HG02763 (cell line): ENCODE data around the gene SH3BP5L.

Experiments
- ATAC-seq: cut with Tn5 transposase; IDR thresholded peaks from one replicate; pipeline ENCODE4 v1.9.1; 2021; ENCODE audit warnings: mild to moderate bottlenecking, moderate library complexity; ENCODE audit not compliant: unreplicated experiment

The SH3BP5L gene

DNA sequence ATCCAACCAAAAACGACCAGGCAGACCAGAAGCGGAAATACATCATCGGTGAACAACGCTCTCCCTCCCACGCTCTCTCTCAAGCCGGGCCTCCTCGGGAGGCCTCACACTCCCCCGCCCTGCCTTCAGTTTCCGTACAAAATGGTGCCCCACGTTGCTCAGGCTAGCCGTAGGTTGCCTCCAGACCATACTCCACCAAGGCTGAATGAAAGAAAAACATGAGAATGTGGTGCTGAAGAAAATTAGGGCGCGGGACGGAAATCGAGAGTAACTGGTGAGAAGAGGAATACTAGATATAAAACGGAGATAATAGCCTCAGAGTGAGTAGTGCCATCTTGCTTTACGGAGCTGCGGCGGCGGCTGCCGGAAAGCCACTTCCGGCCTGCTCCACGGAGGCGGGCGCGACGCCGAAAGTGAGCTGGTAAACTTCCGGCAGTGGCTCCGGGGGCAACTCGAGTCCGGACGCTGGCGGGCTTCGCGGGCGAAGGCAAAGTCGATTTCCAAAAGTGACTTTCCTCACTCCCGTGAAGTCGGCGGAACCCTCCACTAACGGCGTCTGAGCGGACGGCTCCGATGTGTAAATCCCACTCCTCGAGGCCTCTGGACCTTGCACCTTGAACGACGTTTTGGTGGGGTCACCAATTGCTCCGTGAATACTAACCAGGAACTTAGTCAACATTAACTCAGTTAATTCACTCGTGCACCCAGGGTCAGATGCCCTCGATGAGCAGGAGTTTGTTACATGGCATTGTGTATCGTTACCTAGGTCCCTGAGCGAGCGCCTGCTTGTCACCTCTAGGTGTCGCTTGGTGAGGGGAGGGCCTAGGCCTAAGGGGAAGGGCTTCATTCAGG, at the start of gene SH3BP5L:
Gene SH3BP5L (minus strand): TSS at position 7 of the 852 bp plus-strand sequence. CDS start 980 bp downstream, outside the sequence.
- ATAC-seq = peak; percentile 90

DNA sequence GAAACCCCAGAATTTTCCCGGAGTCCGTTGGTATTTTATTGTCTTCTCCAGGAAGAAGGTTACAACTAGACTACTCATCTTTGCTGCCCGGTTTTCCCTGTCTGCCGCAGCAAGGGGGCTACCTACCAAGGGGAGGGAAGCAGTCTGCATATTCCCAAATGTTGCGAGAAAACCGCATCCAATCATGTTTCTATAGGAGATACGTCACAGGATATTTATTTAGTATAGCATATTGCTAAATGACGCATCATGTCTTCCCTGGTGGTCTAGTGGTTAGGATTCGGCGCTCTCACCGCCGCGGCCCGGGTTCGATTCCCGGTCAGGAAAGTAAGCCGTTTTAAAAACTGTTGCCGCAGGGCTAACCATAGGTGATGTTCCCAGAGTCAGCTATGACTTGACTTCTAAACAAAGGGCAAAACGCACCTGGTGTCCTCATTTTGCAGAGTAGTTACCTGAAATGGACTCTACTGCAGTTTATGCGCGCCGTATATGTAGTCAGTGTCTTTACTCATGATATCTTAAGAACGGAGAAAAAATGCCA, 48.3 kb upstream of the SH3BP5L start:
- ATAC-seq = peak; percentile 58

DNA sequence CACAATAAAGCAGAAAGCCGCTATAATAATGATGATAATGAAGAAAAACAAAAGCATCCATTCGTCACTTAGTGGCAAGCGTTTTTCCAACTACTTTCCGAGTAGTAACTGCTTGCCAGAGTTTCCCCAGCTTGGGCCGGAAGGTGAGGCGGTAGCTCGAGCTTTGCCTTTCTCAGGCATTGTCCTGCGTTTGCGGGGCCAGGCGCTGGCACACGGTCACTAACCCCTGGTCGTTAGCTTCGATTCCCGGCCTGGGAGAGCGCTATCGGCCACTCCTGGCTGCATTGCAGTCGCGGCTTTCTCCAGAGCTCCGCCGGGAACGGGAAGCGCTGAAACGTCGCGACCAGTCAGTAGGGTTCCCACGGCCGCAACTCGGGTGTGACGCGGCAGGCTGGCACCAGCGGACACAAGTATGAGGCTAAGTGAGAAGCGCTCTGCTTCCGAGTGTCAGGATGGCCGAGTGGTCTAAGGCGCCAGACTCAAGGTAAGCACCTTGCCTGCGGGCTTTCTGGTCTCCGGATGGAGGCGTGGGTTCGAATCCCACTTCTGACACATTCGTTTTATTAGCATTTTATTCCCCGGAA, 47.8 kb upstream of the SH3BP5L start:
- ATAC-seq = peak; percentile 82

DNA sequence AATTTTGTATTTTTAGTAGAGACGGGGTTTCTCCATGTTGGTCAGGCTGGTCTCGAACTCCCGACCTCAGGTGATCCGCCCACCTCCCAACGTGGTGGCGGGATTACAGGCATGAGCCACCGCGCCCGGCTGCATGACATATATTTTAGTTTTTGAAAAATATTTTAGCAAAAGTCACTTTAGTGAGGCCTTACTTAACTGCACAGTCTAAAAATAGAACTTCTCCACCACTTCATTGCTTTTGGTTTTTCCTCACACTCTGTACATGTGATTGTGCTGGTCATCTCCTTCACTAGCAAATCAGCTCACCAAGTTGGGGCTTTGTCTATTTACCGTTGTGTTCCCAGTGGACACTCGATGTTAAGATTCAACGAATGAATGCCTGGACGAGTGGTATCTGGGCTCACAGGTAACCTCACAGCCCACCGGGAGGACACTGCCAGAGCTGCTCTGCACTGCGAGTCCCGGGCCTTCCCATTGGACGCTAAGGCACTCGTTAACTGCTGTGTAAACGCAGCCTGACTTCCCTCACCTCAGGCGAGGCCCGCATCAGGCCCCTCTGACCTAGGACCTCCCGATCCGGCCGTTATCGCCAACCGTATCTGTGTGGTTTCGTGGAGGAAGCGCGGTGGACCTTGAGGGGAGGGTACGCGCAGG, 47.2 kb upstream of the SH3BP5L start:
- ATAC-seq = peak; percentile 41

DNA sequence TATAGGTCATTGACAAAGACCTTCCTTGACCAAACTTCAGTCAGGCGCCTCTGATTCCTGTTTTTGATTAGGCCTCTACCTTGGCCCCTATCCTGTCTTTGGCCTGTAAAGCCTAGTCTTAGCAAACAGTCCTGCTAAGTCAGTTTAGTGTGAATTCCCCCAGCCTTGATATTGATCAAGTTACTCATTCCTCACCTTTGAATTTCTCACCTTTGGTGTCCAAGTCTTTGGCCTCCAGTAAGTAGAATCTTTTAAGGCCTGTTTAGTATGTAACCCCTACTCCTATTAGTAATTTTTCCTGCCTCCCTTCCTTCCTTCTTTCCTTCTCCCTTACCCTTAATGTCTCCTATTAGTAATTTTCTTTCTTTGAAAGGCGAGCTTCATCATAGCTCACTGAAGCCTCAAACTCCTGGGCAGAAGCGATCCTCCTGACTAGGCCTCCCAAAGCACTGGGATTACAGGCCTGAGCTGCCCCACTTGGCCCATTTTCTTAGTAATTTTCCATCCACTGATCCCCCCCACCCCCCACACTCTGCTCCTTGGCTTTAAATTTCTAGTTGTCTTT, 46.2 kb upstream of the SH3BP5L start:
- ATAC-seq = no peak

DNA sequence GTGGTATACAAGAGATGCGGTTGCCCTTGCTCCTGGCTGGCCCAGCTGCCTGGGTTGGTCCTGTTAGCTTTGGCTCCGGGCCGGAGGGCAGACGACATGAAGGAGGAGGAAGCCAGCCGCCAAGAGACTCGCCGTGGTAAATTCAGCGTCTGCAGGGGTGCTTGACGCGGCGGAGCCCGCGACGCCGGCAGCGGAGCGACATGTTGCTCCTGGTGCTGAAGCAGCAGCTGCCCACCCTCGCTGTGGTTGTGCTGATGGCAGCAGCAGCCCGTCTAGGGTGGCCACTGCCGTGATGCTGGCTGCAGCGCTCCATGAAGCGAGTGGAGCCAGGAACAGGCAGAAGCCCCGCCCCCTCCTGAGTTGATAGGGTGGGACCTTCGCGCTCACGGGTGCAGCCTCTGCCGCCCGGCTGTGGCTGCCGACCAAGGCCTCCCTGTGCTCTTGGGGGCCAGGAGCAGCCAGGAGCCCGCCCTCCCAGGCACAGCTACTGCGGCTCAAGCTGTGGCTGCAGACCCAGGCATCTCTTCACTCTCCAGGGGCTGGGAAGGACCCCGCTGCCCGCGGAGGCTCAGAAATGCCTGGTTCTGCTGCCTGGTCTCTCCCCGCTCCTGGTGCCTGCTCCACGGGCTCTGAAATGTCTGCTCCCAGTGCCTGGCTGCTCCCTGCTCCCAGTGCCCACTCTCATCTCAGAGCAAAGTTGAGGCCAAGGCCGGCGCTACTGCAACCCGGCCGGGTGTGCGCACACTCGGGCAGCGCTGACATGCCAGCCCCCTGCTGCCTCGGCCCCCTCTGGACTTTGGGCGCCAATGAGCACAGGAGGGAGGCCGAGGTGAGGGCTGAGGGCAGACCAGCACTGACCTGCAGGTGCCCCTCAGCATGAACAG, 37.5 kb upstream of the SH3BP5L start:
- peak; percentile 66 for ATAC-seq

DNA sequence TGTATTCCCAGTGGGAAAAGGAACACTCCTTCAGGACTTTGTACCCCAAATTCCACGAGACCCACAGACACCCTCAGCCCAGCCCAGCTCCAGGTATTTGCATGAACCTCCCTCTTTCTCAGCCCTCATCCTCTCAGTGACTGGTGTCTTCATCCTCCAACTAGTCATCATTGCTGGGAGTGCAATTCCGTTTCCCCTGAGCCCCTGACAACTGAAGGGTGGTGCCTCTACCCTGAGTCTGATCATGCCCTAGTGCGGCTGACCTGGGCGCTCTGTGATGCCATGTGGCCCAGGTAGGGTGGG, 36.9 kb upstream of the SH3BP5L start:
- ATAC-seq = peak; percentile 0

DNA sequence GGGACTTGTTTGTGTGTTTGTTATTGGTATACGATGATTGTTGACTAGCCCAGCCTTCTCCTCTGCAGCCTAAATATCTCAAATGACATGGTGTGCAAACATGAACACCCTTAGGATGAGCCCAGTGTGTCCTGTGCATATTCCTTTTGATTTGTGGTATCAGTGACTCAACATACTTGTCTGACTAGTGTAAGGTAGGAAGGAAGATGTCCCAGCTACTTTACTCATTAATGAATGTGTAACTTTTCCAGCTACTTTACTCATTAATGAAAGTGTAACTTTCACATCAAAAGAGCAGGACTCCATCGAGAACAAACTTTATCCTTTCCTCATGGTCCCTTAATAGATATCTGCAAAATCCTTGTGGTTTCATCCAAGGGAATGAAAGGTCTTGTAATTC, 35.9 kb upstream of the SH3BP5L start:
- ATAC-seq = no peak

DNA sequence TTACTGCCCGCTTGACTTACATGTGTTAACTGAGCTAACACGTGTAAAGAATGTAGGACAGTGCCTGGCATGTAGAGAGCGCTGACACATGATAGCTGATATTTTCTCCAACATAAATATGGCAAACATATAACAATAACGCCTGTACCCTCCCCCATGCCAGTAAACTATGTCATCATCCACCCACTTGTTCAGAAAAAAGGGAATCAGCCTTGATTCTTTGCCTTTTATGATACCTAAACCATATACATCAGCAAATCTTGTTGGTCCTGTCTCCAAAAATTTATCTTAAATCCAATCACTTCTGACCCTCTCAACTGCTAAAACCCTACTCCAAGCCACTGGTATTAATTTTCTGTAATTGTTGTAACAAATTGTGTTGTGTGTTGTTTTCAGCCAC, 34.3 kb upstream of the SH3BP5L start:
- ATAC-seq = no peak

DNA sequence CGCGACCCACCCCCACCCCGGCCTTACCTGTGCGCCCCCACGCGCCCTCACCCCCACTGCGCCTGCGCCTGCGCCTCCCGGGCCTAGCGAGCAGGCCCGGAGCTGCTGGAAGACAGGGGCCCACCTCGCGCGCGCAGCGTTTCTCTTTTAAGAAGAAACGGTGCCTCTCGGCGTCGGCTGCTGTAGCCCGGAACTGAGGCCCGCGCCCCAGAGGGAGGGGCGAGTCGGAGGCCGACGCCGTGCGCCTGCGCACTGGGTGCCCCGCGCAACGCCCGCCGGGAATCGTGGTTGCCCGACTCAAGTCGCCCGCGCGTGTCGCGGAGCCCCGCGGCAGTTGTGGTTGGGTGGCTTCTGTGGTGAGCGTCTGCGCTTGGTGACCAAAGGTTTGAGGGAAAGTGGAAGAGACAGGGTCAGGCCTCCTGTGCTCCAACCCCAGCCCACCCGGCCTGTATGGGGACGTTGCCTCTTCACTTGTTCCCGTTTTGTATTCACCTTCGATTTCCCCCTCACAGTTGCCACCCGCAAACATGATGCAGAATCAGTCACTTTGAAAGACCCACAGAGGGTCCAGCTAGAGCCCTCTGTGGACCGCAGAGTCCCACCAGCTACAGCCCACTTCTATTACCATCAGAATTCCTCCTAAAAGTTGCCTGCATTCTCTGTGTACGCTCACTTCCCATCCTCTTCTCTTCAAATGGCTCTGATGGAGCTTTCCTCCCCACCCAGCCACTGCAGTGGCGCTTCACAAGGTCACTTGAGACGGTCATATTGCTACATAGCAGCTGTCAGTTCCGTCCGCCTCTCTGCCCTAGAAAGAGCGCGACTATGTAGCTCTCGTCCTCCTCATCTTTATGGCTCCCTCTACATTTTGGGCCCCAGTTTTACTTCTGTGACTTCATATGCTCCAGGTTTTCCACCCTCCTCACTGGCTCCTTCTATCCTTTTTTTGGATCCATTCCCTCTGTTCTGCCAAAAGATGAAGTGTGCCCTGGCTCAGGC, 33.5 kb upstream of the SH3BP5L start, which contains the start of gene ZNF692:
Gene ZNF692 (minus strand): TSS at position 195 of the 999 bp plus-strand sequence. CDS start 776 bp downstream, outside the sequence.
- peak; percentile 85 for ATAC-seq

DNA sequence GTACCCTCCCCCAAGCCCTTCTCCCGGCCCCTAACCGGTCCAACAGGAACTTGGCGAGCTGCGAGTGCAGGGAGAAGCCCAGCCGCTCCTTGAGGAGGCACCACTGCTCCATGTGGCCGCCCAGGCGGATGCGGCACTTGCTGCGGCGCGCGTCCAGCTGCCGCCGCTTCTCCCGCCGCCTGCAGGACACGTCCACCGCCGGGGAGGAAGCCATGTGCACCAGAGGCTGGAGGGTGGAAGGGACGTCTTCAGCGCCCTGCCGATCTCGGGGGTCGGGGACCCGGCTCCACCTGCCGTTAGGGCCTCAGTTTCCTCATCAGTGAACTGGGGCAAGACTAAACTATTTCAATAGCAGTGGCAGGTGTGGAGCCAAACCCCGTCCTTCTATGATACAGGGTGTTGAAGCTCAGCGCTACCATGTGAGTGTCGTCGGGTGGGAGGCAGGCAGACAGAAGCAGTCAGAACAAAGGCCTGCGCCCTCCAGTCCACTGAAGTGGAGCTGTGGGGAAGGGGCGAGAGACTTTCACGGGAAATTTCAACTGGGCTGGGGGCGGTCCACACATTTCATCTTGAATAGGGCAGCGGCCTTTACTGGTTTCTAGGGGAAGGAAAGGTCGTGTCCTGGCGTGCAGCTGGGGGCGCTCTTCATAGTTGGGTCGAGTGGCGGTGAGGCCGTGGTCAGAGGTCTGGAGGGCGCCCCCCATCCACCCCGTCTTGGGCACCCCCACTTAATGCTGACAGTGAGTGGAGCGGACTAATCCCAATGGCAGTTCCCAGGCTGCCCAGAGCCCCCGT, 32.6 kb upstream of the SH3BP5L start:
- ATAC-seq = peak; percentile 31

DNA sequence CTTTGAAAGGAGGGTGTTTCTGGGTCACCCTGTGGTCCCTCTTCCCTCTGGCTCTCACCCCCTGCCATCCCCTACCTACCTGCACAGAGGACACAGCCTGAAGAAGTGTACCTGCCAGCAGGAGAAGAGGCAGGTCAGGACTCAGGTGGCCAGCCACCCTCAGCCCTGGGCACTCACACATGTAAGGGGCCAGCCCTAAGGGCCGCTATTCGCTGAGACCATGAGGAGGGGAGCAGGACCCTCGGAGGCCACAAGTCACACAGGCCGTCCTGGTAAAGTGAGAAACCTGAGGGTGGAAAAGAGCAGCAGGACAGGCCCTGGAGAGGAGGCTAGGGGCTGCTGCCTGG, 32.0 kb upstream of the SH3BP5L start:
- no peak for ATAC-seq

DNA sequence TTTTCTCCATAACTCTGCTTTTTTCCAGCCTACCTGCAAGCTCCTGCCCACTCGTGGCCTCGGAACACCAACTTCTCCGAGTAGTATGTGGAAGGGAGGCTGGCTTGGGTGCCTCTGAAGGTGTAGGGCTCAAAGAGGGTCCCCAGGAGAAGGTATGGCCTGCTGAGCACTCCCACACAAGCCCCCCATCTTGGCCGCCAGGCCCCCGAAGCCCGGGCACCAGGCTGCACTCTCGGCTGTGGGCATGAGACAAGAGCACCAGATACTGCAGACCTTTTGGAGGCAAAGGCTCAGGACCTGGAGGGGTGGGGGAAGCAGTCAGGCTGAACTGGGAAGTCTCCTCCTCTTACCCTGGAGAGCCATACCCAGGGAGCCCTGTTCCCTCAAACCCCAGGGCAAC, 31.5 kb upstream of the SH3BP5L start:
- no peak for ATAC-seq

DNA sequence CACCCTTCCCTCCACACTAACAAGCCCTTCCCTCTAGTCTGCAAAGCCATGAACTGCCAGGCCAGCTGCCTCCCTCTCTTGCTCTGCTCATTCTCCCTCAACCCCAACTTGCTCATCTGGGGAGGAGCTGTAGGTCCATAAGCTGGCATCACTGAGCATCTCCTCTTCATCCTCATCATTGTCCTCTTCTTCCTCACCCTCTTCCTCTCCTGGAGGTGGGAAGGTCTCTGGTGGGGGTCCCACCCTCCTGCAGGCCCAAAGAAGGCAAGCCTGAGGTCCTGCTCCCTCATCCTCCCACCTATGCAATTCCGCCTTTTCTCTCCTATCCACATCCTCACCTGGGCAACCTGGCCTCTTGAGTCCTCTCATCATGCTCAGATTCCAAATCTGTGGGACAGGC, 30.5 kb upstream of the SH3BP5L start:
- no peak for ATAC-seq

DNA sequence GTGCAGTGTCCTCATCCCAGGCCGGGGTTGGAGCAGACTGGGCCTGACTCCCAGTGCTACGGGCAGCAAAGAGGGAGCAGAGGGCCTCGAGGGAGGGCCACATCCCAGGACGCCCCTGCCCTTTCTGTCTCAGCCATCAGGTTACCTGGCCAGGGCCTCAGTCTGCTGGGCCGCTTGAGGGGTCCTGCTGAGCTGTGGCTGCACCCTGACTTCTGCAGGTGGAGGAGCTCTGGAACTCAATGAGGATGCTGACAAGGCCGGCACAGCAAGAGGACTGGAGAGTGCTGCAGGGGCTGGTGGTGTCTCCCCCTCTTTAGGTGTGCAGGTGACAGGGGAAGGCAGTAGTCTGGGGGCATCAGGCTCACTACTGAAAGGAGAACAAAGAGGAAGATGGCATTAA, 29.9 kb upstream of the SH3BP5L start:
- ATAC-seq = no peak

DNA sequence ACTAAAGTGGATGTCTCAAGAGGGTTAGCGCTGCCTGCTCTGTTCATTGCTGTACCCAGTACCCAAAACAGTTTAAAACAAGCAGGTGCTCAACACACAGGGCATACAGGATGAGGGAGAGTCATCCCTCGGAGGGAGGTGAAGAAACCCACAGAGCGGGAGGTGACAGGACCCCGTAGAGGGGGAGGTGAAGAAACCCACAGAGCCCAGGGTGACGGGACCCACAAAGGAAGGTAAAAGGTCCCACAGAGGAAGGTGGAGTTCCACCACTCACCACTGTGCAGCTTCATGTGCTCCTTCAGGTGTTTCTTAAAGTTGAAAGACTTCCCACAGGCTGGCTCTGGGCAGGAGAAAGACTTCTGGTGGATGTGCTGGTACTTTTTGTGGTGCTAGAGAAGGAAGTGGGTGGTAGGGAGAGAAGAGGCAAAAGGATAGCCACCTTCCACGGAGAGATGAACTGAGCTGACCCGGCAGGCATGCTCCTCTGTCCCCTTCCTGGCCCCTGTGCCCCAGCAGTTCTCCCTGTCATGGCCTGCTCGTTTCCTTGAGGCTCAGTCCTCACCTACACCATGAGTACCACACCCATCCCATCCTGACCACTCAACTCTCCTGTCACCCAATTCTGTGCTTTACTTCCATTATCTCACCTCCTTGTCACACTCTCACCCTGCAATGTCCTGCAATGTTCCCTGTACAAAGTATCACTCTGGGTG, 28.1 kb upstream of the SH3BP5L start:
- no peak for ATAC-seq

DNA sequence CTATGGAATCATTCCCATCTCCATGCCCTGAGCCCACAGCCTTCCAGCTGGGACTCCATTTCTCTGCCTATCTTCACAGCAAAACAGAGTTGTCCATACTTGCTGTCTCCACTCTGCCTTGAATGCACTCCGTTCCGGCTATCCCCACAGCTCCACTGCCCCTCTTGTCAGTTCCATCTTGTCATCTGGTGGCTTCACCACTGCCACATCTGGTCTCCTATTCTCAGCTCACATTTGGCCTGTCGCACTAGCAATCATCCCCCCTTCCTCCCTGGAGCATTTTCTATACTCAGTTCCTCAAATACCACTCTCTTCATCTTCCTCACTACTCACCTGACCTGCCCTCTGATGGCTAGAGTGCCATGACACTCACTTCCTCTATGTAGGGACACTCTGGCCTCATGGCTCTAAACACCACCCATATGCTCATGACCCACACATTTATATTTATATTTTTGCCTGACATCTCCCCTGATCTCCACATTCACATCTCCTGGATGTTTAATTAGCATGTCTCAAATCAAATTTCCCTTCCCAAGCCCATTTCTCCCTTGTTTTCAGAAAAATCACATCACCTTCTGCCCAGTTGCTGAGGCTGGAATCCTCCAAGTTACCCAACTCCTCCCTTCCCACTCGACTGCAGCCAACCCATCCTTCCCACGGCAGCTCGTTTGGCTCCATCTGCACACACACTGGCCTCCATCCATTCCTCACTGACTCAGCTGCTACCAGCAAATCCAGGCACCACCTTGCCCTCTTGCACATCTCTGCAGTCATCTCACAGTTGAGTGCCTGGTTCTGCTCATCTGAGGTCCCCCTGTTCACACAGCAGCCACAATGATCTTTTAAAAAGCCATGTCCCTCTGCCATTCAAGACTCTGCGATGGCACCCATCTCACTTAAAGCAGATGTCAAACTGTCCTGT, 27.0 kb upstream of the SH3BP5L start:
- no peak for ATAC-seq
